A172 (cell line): Measurements from ENCODE around the gene CDH8. TPM values are rescaled to one million over a fixed set of nuclear protein-coding genes. Genes with fewer than 3 reads are reported as not detected.

Experiments
- DNase-seq: peaks from one replicate; pipeline ENCODE4 v3.0.0-alpha.2; 2015; ENCODE audit warnings: low spot score
- total RNA-seq: library from RNA; depleted of rRNA; stranded (reverse); fragments of >200 nt; shearing (Covaris generic); gene quantifications from 2 replicates; pipeline ENCODE4 v1.2.3, GENCODE V29; 2014

The CDH8 gene
- total RNA-seq, 1 experiment from 2014 or later, result 8.2 TPM

DNA sequence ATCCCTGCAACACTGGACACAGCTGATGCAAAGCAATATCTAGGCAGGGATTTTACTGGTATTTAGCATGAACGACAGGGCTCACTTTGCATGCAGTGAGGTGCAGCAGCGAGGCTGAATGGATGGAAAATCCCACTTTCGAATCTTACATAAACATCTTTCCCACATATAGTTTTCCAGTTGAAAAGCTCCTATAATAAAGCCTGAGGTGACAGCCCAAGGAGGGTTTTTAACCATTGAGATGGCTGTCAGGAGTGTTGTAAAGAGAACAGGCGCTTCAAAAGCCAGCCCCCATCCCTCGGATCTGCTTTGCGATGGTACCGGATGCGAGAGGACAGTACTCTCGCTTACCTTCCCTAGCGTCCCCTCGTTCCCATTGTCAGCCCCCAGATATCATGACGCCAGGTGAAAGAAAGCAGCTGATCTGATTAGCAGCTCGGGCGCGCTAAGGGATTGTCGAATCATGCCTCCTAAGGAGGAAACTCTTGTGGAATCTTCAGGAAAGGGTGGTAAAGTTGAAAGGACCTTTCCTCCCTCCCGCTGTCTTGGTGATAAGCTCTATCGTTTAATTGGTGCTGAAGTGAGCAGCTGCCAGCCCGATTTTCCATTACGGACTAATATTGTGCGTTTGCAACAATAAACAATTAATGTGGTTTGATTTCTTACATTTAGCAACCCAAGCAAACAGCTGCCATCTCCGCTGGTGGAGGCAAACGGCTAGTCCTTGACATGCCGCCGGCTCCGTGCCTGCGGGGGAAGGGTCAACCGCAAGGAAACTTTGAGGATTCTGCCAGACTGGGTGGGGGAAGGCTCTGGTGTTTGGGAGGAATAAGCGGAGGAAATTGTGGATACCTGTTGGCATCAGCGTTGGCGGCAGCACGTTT is 1.8 kb downstream of the CDH8 start:
- no peak for DNase-seq

GRCh38 chr16:62033065-62033464 is 3.2 kb downstream of the CDH8 start:
- DNase-seq, result no peak

DNA sequence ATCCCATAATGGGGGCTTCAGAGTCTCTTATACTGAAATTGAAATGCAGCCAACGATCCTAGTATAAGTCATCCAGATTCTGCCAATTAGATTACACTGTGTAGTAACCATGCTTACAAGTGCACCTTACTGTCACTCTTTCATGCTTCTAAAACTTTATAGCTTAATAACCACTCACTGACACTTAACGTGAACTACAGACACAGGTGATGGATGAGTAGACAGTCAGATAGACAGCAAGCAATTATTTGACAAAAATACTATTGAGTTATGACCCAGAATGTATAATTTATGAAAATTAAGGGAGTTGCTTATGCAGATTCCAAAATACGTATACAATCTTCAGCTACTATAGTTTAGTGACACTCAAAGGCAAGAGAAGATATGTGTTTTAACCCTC is 6.3 kb downstream of the CDH8 start:
- no peak for DNase-seq

- no peak for DNase-seq
Observed at GRCh38 chr16:62022688-62023087, 13.6 kb downstream of the CDH8 start.

- DNase-seq, result no peak
Observed at GRCh38 chr16:62021161-62021581, 15.1 kb downstream of the CDH8 start.

GRCh38 chr16:62020681-62021080 is 15.6 kb downstream of the CDH8 start:
- no peak for DNase-seq

- DNase-seq, result no peak
Observed at GRCh38 chr16:62019851-62020250, 16.4 kb downstream of the CDH8 start.

GRCh38 chr16:62018301-62019060 is 17.8 kb downstream of the CDH8 start:
- no peak for DNase-seq

DNA sequence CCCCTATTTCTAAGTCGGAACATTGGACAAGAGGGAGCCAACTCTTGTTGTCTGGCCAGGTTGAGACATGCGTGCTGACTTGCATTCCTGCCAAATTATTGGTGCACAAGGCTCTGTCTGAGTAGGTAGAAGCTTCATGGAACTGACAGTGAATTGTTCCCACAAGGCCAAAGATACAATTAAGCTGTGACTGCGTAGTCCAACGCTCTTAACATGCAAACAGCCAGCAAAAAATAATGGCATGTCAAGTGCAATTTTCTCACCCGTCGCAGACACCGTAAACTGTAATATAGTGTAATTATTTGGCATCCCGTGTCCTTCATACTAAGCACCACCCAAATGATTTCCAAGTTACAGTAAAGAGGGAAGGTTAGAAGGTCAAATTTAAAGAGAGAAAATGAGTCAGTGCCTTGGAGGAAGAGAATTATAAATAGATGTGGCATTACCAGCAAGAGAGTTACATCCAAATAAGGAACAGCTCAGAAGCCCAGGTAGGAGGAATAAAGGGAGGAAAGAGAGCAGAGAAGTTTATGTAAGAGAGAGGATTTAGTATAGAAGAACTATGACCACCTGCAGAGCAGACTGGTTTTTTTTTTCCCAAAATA is 21.8 kb downstream of the CDH8 start:
- DNase-seq, result no peak

DNA sequence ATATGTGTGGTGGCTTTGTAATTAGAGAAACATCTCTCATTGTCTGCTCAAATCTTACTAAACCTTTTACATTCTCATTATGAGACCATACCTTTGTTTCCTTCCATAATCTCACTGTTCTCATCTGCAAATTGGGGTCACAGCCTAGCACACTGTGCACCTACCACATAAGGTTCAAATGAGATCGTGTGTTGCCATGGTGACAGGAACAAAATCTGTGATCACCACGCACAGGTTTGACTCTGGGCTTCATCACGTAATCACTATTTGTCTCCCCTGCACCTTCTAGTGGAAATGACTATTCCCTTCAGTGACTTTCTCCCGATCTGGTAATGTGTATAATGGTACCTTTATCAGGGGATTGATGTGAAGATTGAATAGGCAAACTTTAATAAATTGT is 26.1 kb downstream of the CDH8 start:
- DNase-seq, result no peak

- no peak for DNase-seq
Observed at GRCh38 chr16:61998460-61998859, 37.8 kb downstream of the CDH8 start.

GRCh38 chr16:61993108-61993507 is 43.1 kb downstream of the CDH8 start:
- no peak for DNase-seq

- no peak for DNase-seq
Observed at GRCh38 chr16:61987474-61988012, 48.7 kb downstream of the CDH8 start.

DNA sequence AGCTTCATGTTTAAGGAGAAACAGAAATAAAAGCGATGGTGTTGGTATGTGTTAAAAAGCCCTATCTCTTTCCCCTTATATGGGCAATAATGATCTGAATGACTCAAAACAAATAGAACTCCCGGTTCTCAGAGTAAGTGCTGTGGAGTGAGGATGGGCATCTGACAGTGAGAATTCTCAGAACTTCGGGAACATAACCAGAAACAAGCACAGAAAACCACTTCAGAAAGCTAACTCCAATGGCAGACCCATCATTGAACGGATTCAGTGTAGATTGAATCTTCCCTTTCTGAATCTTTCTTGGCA is 67.2 kb downstream of the CDH8 start:
- no peak for DNase-seq

DNA sequence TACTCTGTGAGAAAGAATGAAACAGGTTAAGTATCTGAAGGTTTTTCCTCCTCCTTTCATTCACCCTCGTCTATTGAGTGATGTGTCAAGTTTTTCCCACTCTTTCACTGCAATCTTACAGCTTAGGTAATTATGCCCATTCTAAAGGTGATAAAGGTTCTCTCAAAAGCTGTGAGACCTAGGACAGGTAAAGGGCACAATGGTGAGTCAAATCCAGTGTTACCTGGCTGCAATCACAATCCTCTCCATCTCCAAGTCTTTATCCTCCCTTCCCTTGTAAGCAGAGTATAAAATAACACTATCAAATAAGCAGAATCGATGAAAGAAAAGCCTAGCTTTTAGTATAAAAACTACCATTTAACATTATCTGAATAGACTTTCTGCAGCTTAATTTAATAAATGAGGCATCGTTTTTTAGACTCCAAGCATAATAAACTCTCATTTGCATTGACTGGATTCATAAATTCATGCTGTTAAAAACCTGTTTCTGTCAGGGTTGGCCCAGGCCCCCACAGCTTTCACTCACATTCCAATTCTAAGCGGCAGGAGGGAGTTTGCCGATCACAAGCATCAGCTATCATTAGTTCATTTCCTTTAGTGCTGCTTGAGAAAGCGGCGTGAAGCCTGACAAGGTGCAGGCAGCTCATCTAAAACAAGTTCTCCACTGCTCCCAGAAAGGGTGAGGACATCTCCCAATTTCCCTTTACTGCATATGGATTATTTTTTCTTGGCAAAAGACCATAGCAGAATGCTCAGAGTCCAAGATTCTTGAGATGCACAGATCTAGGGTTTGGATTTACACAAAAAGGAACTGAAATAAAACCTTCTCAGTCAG is 67.8 kb downstream of the CDH8 start:
- no peak for DNase-seq

DNA sequence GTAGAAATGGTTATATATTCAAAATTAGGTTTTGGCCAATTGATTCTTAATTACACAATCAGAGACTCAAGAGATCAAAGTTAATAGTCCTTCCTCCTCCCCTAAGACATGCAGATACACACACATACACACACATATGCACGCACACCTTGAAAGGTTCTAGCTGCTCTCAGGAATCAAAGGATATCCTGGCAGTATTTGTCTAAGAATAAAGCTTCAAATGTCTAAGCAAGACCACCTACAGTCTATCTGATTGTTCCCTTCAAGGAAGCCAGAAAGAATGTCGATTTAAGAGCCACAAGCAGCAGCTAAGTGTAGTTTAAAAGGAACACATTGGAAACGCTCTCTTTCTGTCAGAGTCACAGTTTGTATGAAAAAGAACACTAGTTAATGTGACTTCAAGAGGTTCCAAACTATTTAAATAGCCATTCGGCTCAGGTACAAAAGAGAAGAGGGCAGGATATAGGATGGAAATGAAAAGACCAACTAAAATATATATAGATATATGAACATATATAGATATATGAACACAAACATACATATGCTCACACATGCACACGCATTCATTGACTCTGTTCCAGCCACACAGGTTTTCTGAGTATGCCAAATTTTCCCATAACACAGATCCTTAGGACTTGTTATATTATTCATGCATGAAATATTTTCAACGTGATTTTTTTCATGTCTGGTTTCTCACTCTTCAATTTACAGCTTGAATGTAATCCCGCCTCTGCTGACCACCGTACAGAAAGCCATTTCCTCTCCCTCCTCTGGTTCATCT is 79.0 kb downstream of the CDH8 start:
- DNase-seq, result no peak

DNA sequence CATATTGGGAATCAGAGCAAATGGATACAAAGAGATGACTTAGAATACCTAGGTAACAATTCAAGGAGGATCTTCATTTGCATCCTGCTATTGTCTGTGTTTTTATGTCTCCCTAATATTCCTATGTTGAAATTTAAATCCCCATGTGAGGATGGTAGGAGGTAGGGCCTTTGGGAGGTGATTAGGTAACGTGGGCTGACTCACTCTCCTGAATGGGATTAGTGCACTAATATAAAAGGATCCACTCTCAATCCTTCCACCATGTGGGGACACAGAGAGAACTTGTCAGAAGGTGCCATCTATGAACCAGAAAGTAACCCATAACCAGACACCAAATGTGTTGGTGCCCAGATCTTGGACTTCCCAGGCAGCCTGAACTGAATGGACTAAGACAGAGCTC is 83.4 kb downstream of the CDH8 start:
- no peak for DNase-seq

- DNase-seq, result no peak
Observed at GRCh38 chr16:61948414-61948813, 87.8 kb downstream of the CDH8 start.

GRCh38 chr16:61946019-61946418 is 90.2 kb downstream of the CDH8 start:
- DNase-seq, result no peak

DNA sequence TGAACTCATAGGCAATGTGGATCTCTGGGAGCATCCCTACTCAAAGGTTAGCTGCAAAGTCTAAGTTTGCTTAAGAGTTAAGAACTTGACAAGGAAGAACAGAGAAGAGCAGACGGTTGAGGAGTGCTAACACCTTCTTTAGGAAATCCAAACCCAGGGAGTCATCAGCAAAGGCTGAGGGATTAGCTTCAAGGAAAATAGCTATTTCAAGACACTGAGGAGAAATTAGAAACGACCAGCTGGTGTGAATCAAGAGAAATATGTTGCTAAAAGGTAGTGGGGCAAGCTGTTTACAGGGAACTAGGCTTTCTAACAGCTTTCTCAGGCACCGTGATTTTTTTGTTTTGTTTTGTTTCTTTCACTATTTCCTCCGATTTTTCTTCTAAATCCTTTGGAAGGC is 90.7 kb downstream of the CDH8 start:
- no peak for DNase-seq

- DNase-seq, result no peak
Observed at GRCh38 chr16:61944004-61944403, 92.2 kb downstream of the CDH8 start.
